HS-27A (cell line): ENCODE data around the gene SYNGR3.
"Not testable (repeated sequence)": the region's sequence is repeated elsewhere in the genome, so short reads cannot be mapped to it uniquely, and the experiment has no call there.

Experiments used
- DNase-seq: peaks from one replicate; pipeline ENCODE4 v3.0.0-alpha.2; 2012; ENCODE audit warnings: low read depth, missing footprints

Gene SYNGR3

GRCh38 chr16:2028620-2029220, 39.0 kb downstream of the SYNGR3 start:
- DNase-seq: no peak

DNA sequence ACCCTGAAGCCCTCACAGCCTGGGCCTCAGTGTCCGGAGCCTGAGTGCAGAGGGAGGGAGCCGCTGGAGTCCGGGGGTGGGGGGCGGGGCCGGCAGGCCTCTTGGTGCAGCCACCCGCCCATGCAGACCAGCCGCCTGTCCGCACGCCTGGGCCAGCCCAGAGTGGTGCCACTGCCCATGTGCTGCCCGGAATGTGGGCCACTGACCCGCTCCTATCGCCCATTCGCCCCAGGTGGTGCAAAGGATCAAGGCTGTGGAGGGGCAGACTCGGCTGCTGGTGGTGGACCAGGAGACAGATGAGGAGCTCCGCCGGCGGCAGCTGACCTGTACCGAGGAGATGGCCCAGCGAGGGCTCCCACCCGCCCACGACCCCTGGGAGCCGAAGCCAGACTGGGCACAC, 39.6 kb downstream of the SYNGR3 start:
- DNase-seq: no peak

- DNase-seq: no peak
Measured at GRCh38 chr16:2030036-2030435, 40.3 kb downstream of the SYNGR3 start.

DNA sequence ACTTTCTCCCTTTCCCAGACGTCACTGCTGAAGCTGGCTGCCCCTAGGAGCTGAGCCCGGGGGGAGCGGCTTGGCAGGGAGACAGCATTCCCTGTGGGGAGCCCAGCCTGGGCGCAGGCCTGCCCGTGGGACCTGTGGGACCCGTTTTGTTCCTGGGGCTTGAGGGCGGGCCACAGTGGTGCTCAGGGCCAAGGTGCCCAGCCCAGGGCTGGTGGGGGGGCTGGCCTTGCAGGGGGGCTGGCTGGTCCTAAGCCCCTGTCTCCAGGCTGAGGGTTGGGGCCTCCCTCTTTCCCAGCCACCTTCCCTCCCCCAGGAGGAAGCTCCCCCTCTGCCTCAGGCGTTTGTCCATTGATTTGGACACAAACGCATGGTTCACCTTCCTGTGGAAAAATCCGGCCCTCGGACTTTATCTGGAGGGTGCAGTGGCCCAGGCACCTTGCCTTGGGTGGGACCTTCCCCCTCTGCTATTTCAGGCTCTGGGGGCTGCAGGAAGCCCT, 41.4 kb downstream of the SYNGR3 start:
- DNase-seq: no peak

DNA sequence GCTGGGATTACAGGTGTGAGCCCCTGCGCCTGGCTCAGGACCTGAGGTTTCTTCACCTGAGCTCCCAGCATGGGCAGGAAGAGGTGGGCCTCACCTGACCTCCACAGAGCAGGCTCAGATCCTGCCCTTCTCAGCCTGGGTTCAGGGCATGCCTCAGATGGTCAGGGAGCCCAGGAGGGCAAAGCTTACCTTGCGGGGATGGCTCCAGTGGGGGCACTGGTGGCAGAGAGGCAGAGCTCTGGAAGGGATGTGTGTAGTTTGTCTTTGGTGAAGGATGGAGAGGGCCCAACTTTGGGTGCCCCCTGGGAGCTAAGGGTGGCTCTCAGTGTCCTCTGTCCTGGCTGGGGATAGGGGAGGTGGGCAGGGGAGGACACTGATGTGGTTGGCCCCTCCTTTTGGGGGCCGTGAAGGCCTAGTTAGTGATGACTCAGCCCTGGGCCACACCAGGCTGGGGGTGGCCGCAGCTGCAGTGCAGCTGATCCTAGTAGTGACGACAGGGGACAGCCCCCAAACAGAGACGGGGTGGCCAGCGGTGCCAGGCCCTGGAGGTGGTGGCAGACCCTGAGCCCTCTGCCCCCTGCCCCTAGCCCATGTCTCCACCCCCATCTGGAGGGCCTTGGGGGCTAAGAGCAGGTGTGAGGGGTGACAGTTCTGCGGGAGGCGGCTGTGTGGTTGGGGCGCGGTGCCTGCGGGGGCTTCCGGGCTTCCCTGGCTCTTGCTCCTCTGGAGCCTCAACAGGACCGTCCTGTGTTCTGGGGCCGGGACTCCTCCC, 42.7 kb downstream of the SYNGR3 start:
- no peak for DNase-seq

GRCh38 chr16:2033057-2033908, 43.5 kb downstream of the SYNGR3 start:
- DNase-seq: no peak

- not testable (repeated sequence) for DNase-seq
Measured at GRCh38 chr16:2033909-2034695, 44.3 kb downstream of the SYNGR3 start.

DNA sequence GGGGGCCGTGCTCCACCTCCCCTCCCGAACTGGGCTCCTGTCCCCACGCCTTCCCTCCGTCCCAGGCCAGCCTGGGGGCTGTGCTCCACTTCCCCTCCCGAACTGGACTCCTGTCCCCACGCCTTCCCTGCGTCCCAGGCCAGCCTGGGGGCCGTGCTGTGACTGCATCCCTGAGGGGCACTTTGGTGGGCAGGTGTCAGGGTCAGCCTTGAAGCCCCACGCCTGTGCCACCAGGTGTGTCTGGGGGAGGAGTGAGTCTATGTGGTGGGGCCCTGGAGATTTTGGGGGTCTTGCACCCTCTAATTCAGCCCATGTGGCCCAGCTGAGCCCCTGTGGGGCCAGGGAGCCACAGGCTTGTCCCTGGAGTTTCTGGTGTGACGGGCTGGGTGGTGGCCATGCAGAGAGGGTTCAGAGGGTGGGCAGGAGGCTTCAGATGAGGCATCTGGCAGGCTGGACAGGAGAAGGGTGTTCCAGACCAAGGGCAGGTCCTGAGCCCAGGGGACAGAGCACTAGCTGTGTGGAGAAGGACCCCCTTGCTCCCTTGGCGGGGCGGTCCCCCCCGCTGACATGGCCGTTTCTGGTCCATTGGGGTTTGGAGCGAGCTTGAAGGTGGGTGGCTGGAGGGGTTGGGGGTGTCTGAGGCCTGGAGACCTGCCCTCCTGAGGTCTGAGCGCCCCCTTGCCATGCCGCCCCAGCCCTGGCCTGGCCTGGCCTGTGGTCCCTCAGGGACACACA, 45.1 kb downstream of the SYNGR3 start:
- DNase-seq: no peak

- DNase-seq: peak; percentile 36
Measured at GRCh38 chr16:2035431-2036199, 45.8 kb downstream of the SYNGR3 start.

- no peak for DNase-seq
Measured at GRCh38 chr16:2036200-2036966, 46.6 kb downstream of the SYNGR3 start.

DNA sequence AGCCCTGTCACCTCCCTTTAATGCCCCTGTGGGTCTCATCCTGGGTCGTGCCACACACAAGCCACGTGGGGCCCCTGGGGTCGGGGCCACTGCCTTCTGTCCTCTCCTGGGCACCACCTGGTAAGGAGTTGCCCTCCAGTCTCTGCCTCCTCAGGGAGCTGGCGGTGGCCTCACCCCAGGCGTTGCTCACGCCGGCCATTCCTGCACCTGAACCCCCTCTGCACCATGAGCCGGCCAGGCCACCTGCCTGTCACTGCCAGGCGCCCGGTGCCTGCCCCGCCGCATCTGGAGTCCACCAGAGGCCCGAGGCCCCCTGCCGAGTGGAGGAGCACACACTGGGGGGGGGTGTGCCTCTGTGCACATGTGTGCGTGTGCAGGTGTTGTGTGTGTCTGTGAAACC, 47.3 kb downstream of the SYNGR3 start:
- DNase-seq: no peak

- DNase-seq: no peak
Measured at GRCh38 chr16:2037647-2038381, 48.0 kb downstream of the SYNGR3 start.

GRCh38 chr16:2038382-2039231, 48.8 kb downstream of the SYNGR3 start:
- no peak for DNase-seq

DNA sequence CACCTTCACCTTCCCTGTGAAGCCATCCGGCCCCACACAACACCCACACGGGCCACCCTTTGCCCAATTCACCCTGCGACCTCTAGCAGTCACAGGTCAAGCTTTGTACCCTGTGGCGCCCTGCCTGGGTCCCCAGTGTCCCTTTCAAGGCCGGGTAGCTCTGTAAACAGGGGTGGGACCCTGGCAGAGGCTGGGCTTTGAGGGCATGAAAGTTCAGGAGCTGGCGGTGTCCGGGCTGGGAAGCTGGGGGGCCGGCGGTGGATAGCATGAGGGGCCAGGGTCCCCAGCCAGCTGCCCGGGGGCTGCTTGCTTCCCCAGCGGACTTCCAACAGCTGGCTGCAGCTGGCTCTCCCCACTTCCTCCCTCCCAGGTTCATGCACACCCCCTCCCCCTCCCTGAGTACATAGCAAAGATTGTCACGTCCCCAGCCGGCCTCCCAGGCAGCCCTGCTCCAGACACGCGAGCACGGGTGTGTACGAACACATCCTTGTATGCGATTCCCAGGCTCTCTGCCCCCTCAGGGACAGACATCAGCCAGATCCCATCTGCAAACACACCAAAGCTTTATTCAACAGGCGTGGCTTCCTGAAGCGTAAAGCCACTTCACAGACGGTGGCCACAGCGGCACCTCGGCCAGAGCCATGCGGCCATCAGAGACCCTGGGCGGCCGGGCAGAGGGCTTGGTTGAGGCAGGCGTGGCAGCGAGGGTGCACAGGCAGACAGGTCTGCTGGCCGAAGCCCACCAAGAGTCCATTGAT, 49.7 kb downstream of the SYNGR3 start:
- DNase-seq: no peak

DNA sequence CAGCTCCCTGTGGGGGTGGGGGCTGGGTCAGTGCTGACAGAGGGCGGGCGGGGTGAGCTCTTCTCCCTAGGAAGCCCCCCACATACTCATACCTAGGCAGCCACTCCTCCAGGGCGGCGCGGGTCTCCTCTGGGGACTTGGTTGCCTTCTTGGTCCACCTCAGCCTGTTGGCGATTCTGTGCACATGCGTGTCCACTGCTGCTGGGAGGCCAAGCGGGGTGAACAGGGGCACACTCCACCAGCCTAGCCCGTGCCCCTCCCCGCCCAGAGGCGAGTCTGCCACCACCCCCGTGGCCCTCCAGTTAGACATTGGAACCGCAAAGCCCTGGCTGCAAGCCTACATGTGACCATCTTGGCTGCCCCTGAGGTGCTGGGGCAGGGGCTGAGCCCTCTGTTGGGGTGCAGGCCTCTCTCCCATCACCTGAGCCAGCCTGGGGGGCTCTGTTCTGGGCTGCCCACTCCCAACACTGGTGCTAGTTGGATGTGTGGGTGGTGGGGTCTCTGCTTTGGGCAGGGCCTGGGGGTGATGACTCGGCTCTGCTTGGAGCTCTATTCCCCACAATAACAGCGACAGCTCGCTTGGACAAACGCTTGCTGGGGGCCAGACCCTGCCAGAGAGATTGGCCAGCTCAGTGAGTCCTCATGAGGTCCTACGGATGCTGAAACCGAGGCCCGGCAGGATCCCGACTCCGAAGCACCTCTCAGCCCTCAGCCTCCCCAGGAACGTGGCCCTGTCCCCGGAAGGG, 50.4 kb downstream of the SYNGR3 start:
- DNase-seq: no peak

DNA sequence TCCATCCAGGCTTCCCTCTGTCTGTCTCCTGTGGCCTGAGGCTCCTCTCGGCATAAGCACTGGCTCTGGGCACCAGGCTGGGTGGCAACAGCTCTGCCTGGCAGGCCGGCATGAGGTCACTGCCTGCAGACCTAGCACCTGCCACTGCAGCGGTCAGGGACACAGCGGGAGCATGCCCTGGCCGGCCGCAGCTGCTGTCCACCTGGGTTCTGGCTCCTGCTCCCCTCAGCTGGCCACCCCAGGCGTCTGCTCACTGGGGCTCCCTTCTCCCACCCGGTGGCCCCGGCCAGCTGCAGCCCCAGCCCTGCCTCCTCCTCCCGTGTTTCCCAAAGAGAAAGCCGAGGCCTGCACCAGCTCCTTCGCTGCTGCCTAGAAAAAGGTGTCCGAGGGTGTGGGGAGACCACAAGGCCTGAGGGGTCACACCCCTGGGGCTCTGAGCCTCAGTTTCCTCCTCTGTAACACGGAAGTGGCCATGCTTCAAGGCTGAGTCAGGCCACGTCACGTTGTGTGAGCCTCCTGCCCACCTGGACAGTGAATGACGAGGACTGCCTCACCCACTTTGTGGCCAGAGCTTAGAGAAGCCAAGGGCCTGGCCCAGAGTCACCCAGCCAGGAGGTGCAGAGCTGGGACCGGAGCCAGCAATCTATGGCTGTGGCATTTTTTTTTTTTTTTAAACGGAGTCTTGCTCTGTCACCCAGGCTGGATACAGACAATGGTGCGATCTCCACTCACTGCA, 51.2 kb downstream of the SYNGR3 start:
- DNase-seq: no peak
